ENCODE data around the gene NEDD8. TPM values are rescaled to one million over a fixed set of nuclear protein-coding genes. Genes with fewer than 3 reads are reported as not detected.

Gene NEDD8
- total RNA-seq, 1 donor from 2014 or later, result 180 TPM

DNA sequence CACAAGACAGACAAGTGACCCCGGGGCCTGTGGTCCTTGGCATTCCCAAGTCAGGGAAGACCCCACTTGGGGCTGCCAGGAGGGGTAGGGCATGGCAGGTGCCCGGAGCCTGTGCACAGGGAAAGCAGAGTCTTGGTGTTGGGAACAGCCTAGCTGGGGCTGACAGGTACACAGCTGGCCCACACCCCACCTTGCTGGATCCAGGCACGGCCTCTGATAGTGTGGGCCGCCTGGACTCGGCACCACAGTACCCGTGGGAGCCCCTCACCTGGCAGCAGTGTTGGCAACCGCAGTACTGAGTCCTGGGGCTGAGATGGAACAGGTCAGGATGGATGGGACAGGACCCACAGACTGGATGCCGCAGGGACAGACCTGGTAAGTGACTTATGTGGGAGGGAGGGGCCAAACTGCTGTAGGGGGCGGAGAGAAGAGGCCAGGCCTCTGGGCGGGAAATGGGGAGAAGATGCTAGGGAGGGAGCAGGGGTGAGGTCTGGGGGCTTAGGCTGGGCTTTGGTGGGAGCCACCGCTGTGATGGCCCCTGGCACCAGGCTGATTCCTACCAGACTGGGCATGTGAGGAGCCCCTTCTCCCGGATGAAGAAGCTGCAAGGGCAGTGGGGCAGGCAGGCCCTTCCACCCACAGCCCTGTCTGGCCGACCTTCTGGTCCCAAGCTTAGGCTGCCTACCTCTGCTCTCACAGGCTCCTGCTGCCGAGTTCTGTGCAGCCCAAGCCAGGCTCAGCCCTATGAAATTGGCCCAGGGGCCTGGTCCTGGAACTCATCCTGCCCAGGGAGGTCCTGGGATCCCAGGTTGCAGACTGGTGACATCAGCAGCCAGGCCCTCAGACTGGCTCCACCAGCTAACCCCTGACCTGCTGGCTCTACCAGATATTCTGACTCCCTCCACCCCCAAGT is 30.9 kb upstream of the NEDD8 start, which contains the start of gene TGM1:
Gene TGM1, minus strand, starts transcription at position 357 of the 913 bp plus-strand sequence. CDS start 825 bp downstream, outside the sequence.
- H3K27me3 ChIP-seq (ENCODE audit: control insufficient read depth, insufficient read depth, low read length), result no peaks in the 10 kb centered on the region
- TF ChIP-seq CTCF (IDR thresholded peaks at IDR 0.05; ENCODE audit: insufficient read depth, low read length, poor library complexity, severe bottlenecking), result no peak
- no peak within 1 kb of the TSS for H3K4me3 ChIP-seq (ENCODE audit: low read depth, low read length)
- no peak for DNase-seq (ENCODE audit: low read depth)
- H3K36me3 ChIP-seq (ENCODE audit: control insufficient read depth, insufficient read depth, low read length), result peaks cover 1% of the 10 kb centered on the region

- no peak for TF ChIP-seq CTCF (IDR thresholded peaks at IDR 0.05; ENCODE audit: insufficient read depth, low read length, poor library complexity, severe bottlenecking)
- Histone ChIP-seq H3K27me3 (ENCODE audit: control insufficient read depth, insufficient read depth, low read length) (no peaks in the 10 kb centered on the region), H3K36me3 (ENCODE audit: control insufficient read depth, insufficient read depth, low read length) (peaks cover 1% of the 10 kb centered on the region), H3K4me3 (ENCODE audit: low read depth, low read length) (no peak overlapping the region)
- DNase-seq (ENCODE audit: low read depth), result no peak
These were observed 29.8 kb upstream of the NEDD8 start for GRCh38 chr14:24261969-24262327.

- no peak overlapping the region for H3K4me3 ChIP-seq (ENCODE audit: low read depth, low read length)
- no peak for DNase-seq (ENCODE audit: low read depth)
- peaks cover 1% of the 10 kb centered on the region for H3K36me3 ChIP-seq (ENCODE audit: control insufficient read depth, insufficient read depth, low read length)
- no peak for TF ChIP-seq CTCF (IDR thresholded peaks at IDR 0.05; ENCODE audit: insufficient read depth, low read length, poor library complexity, severe bottlenecking)
- no peaks in the 10 kb centered on the region for H3K27me3 ChIP-seq (ENCODE audit: control insufficient read depth, insufficient read depth, low read length)
These were observed 29.2 kb upstream of the NEDD8 start for GRCh38 chr14:24261256-24261968.

- Histone ChIP-seq H3K27me3 (ENCODE audit: control insufficient read depth, insufficient read depth, low read length) (no peaks in the 10 kb centered on the region), H3K36me3 (ENCODE audit: control insufficient read depth, insufficient read depth, low read length) (peaks cover 1% of the 10 kb centered on the region), H3K4me3 (ENCODE audit: low read depth, low read length) (no peak overlapping the region)
- DNase-seq (ENCODE audit: low read depth), result no peak
- no peak for TF ChIP-seq CTCF (IDR thresholded peaks at IDR 0.05; ENCODE audit: insufficient read depth, low read length, poor library complexity, severe bottlenecking)
These were observed 28.6 kb upstream of the NEDD8 start for GRCh38 chr14:24260780-24261157.

DNA sequence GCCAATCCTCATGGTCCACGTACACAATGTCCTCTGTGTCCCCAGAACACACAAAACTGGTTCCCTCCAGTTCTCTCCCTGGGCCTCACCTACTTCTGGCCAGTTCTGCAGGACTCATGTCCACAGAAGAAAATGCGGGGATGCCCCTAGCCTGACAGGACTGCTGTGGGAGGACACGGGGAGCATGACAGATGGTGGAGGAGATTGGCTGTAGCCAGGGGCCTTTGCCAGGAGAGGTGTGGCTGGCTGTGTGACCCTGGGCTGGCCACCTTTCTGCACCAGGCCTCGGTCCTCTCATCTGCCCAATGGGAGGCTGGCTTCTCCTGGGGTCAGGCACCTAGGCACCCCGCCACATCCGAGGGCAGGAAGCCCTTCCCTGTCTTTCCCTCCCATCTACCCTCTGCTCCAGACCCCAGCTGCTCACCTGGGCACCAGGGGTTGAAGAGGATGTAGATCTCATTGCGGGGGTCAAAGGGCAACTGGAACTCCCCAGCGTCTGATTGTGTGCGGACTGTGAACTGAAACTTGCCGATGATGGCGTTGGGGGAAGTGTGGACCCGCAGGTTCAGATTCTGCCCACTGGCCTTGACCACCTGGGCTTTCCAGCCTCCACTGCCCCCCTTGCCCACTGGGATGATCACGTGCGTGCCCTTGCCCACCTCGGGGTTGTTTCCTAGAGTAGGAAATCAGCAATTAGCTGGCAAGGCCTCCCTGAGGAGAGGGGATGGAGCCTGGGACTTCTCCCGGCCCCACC is 28.0 kb upstream of the NEDD8 start:
- no peak for TF ChIP-seq CTCF (IDR thresholded peaks at IDR 0.05; ENCODE audit: insufficient read depth, low read length, poor library complexity, severe bottlenecking)
- no peak overlapping the region for H3K4me3 ChIP-seq (ENCODE audit: low read depth, low read length)
- no peaks in the 10 kb centered on the region for H3K27me3 ChIP-seq (ENCODE audit: control insufficient read depth, insufficient read depth, low read length)
- H3K36me3 ChIP-seq (ENCODE audit: control insufficient read depth, insufficient read depth, low read length), result no peaks in the 10 kb centered on the region
- no peak for DNase-seq (ENCODE audit: low read depth)

Data from kidney epithelial cell (primary cell).